GM12801 (cell line): ENCODE data around the gene DDAH1.

Source experiments
- TF ChIP-seq, protein P1 (sequence below): IDR thresholded peaks from one replicate; pipeline ENCODE4 v1.5.1; 2011; ENCODE audit warnings: control low read depth; ENCODE audit not compliant: insufficient read length; ENCODE audit errors: extremely low read depth

The DDAH1 gene

DNA sequence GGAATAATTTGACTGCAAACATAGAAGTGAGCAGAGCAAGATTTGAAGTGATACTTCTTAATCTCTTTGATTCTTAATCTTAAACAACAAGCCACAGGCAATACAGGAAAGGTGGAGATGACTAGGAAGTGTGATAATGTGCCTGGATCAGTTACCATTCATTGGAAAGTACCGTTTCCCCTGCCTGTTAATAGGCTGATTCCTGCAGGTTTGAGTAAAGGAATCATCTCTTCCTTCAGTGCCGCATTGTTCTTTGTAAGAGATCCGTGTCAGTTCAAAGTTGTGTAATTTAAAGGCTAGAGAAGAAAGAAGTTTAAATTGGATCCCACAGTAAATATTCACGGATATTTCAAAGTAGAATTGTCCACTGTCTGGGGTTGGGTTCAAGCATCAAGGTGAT lies 145.0 kb downstream of the DDAH1 start:
- TF ChIP-seq, protein P1, sequence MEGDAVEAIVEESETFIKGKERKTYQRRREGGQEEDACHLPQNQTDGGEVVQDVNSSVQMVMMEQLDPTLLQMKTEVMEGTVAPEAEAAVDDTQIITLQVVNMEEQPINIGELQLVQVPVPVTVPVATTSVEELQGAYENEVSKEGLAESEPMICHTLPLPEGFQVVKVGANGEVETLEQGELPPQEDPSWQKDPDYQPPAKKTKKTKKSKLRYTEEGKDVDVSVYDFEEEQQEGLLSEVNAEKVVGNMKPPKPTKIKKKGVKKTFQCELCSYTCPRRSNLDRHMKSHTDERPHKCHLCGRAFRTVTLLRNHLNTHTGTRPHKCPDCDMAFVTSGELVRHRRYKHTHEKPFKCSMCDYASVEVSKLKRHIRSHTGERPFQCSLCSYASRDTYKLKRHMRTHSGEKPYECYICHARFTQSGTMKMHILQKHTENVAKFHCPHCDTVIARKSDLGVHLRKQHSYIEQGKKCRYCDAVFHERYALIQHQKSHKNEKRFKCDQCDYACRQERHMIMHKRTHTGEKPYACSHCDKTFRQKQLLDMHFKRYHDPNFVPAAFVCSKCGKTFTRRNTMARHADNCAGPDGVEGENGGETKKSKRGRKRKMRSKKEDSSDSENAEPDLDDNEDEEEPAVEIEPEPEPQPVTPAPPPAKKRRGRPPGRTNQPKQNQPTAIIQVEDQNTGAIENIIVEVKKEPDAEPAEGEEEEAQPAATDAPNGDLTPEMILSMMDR = no peak

DNA sequence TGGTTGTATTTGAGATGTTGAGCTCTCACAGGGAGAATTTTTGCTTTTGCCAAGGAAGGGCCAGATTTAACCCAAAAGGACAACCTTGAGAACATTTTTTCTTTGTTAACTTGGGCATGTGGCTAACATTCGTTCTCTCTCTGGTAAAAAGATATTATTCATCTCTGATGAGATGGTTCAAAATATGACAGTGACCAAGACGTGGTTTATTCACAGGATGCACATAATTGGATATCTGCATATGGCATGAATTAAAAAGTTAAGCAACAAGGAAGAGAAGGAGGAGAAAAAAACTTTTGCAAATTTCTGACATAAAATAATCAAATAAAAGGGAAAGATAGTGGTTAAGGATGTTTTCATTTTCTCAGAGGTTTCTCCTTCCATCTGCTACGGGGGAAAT lies 145.5 kb downstream of the DDAH1 start:
- TF ChIP-seq, protein P1 = no peak

DNA sequence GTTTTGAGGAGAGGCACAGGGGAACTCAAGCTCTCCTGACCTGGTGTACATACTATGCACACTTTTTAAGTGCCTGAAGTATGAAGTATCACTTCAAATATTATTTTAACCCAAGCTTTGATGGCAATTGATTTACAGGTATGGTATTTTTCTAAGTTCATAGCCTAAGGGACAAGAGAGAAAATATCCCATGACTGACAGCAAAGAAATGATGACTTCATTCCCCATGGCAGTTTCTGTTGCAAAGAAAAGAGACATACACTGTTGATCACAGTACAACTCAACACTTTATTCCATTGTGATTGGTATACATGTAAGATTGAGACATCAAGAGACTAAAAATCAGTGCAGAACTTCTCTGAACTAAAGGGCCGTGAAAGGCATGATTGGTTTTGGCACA lies 146.7 kb downstream of the DDAH1 start:
- TF ChIP-seq, protein P1 = no peak

DNA sequence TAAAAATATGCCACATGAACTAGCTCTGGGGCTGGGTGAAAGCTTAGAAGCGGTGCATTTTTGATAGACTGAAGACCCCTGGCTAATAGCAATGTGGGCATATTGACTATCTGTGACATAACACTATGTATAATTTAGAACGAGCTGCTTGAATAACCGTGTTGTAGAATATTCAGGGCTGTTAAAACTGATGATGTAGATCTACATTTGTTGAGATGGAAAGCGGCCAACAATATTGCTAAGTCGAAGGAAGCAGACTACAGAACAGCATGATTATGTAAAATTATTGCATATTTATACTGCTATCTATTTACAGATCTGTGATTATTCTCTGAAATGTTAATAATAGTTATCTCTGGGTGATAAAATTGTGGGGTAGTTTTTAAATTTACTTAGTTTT lies 147.4 kb downstream of the DDAH1 start:
- TF ChIP-seq, protein P1 = no peak

DNA sequence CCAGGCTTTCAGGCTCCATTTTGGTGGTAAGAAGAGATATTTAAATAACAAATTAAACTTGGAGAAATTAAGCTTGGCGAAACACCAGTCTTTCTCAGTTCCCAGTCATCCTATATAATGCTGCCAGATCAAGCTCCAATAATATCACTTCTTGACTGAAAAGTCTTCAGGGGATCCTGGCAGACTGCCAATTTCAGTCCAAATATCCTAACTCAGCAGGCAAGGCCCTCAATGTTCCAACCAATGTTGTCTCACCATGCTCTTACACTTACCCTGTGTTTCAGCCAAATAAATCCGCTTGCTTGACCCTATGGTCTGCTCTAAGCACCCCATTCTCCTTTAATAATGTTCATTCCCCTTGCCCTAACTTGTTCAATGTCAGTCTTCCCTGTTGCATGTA lies 148.6 kb downstream of the DDAH1 start:
- TF ChIP-seq, protein P1 = no peak

DNA sequence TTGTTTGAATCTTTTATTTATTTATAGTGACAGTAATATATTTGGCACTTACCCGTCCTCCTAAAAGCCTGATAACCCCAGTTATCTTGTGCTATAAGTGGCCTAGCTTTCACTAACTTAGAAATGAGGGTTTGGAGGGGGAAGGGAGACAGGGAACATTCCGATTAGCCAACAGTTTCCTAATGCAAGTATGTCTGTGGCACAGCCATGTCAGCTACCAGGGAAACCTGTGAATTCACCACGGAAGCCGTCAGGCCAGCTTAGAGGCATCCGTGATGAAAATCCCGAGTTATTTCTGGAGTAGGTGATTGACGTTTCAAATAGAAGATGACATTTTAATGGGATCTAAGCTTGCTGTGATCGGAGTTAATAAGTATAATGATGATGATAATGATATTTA lies 149.2 kb downstream of the DDAH1 start:
- TF ChIP-seq, protein P1 = no peak

DNA sequence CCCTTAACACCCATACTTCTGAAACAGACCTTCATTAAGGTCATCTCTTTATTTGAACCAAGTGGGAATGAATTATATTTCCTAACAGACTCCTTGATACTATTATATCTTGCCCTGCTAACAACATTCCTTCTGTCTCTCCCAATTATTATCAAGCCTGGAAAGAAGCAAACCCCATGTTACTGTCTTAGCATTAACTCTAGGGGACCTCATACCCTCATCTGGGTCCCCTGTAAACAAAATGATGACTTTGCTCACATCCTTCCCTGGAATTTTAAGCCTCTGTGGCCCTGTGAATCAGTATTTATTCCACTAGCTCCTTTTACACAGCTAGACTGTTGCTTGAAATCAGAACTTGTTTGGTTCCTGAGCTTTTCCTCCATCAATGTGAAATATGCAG lies 150.2 kb downstream of the DDAH1 start:
- TF ChIP-seq, protein P1 = no peak
